ENCODE data around the gene USP46. TPM values are rescaled to one million over a fixed set of nuclear protein-coding genes. Genes with fewer than 3 reads are reported as not detected.

Gene USP46
- total RNA-seq, 6 donors from 2014 or later = 4.2 to 14.0 (median 8.2) TPM

DNA sequence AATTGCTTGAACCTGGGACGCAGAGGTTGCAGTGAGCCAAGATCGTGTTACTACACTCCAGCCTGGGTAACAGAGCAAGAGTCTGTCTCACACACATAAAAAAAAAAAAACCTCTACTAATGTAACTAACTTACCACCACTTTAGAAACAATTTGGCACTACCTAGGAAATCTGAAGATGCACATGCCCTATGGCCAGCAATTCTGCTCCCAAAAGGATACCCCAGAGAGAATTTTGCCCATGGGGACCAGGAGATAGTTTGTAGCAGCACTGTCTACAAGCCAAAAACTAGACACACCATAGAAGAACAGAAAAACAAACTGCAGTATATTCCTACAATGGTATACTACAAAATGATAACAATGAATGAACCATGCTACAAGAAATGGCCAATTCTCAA, 37.5 kb downstream of the USP46 start:
- TF ChIP-seq, protein P1, sequence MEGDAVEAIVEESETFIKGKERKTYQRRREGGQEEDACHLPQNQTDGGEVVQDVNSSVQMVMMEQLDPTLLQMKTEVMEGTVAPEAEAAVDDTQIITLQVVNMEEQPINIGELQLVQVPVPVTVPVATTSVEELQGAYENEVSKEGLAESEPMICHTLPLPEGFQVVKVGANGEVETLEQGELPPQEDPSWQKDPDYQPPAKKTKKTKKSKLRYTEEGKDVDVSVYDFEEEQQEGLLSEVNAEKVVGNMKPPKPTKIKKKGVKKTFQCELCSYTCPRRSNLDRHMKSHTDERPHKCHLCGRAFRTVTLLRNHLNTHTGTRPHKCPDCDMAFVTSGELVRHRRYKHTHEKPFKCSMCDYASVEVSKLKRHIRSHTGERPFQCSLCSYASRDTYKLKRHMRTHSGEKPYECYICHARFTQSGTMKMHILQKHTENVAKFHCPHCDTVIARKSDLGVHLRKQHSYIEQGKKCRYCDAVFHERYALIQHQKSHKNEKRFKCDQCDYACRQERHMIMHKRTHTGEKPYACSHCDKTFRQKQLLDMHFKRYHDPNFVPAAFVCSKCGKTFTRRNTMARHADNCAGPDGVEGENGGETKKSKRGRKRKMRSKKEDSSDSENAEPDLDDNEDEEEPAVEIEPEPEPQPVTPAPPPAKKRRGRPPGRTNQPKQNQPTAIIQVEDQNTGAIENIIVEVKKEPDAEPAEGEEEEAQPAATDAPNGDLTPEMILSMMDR (IDR thresholded peaks at IDR 0.05) = no peak
- TF ChIP-seq POLR2A (IDR thresholded peaks at IDR 0.05) (no peak), POLR2AphosphoS5 (IDR thresholded peaks at IDR 0.05) (no peak), EP300 (IDR thresholded peaks at IDR 0.05) (no peak)
- DNase-seq (no peak), ATAC-seq (ENCODE audit: low FRiP score in 2 of 2) (no peak)
- Histone ChIP-seq H3K36me3 (peaks cover 0 to 16% (median 0%) of the 10 kb centered on the region in 4 donors), H3K27ac (no peak overlapping the region), H3K27me3 (no peaks in the 10 kb centered on the region), H3K4me3 (no peak overlapping the region), H3K9me3 (no peaks in the 10 kb centered on the region), H3K4me1 (no peaks in the 10 kb centered on the region)
- 98 to 100% methylated on average over 2 of the region's 2 CpGs for WGBS, 2 donors

DNA sequence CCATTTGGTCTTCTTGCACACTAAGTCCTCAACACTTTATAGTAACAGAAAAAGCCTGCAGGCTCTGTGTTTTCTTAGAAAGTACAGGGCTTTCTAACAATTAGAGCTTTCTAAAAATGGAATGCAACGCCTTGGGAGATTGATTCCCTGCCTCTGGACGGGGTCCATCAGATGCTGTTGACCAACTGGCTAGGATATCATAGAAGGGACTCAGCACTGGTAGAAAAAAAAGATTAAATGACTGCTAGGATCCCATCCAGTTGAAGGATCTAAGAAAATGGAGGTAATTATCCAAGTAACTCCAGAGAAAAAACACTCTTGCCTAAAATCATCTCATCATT, 39.5 kb downstream of the USP46 start:
- Histone ChIP-seq H3K36me3 (peaks cover 0 to 3% (median 0%) of the 10 kb centered on the region in 4 donors), H3K27me3 (no peaks in the 10 kb centered on the region), H3K27ac (no peak overlapping the region), H3K4me1 (no peaks in the 10 kb centered on the region), H3K9me3 (no peaks in the 10 kb centered on the region), H3K4me3 (no peak overlapping the region)
- TF ChIP-seq, protein P1 (IDR thresholded peaks at IDR 0.05) = no peak
- TF ChIP-seq POLR2AphosphoS5 (IDR thresholded peaks at IDR 0.05) (no peak), EP300 (IDR thresholded peaks at IDR 0.05) (no peak), POLR2A (IDR thresholded peaks at IDR 0.05) (no peak)
- DNase-seq = no peak
- 72 to 78% methylated on average over 2 of the region's 2 CpGs for WGBS, 2 donors
- no peak for ATAC-seq (ENCODE audit: low FRiP score in 2 of 2)

DNA sequence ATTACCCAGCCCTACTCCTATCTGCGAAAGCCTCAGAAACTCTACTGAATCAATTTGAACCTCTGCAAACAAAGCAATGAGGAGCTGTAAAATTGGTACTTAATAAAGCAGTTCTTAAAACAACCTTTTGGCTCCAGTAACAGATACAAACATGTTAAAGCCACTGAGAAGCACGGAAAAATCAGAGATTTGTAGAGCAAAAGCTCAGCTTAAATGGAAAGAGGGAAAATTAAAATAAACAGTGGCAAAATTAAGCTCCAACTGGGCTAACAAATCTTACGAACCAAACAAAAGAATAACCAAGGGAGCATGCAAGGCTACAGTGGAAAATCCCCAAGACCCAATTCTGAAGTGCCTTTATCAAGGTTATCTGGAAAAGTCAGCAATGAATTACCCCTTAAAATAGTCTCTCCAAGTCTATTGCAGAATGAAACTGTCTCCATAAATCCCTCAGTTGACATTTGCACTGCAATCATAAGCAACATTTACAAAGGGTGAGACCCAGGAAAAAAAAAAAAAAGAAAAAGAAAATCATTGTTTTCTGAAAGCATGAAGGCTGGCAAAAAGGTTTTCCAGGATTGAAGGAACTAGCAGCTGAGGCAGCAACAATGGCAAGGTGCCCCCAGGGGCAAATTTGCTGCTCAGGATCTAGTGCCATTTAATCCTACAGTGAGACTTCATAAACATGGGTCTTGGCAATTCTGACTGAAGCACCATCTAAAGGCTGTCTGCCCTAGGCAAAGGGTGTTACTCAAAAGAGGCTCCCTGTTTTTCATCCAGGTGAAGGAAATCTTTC, 40.1 kb downstream of the USP46 start:
- Histone ChIP-seq H3K4me3 (no peak overlapping the region), H3K27me3 (no peaks in the 10 kb centered on the region), H3K4me1 (no peaks in the 10 kb centered on the region), H3K27ac (no peak overlapping the region), H3K9me3 (no peaks in the 10 kb centered on the region), H3K36me3 (no peaks in the 10 kb centered on the region)
- DNase-seq = no peak
- 76 to 84% methylated on average over 3 of the region's 3 CpGs for WGBS, 2 donors
- TF ChIP-seq POLR2AphosphoS5 (IDR thresholded peaks at IDR 0.05) = no peak
- no peak for TF ChIP-seq EP300 (IDR thresholded peaks at IDR 0.05)
- TF ChIP-seq, protein P1 (IDR thresholded peaks at IDR 0.05) = no peak
- TF ChIP-seq POLR2A (IDR thresholded peaks at IDR 0.05) = no peak
- no peak for ATAC-seq (ENCODE audit: low FRiP score in 2 of 2)

DNA sequence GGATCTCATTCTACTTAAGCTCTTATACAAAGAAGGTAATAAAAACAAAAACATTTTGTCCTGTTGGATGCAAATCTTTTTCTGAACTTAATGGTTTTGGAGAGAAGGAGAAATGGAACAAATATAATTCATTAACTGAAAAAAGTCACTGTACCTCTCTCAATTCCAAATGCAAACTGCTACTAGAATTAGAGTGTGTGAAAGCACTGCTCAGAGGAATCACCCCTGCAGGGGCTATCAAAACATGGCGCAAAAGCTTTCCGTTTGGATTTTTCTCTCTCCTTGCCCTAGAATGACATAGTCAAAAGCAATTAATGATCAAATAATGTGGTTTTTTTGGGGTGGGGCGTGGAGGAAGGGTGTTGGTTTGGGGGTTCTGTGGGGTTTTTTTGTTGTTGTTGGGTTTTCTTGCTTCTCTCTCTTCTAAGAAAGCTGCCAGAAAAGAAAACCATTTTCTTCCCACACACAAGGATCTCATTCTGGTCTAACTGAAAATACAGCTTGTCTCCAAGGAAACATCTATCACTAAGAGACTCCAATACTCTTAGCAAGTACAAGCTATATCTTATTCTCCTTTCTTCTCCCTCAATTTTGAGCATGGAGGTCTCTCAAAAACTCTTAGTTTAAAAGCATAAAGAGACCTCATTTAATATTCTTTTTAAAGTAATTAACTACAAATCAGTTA, 41.6 kb downstream of the USP46 start:
- Histone ChIP-seq H3K27me3 (no peaks in the 10 kb centered on the region), H3K9me3 (no peaks in the 10 kb centered on the region), H3K4me1 (no peaks in the 10 kb centered on the region), H3K36me3 (no peaks in the 10 kb centered on the region), H3K4me3 (no peak overlapping the region), H3K27ac (no peak overlapping the region)
- ATAC-seq (ENCODE audit: low FRiP score in 2 of 2) (no peak), DNase-seq (no peak)
- TF ChIP-seq POLR2A (IDR thresholded peaks at IDR 0.05) (no peak), POLR2AphosphoS5 (IDR thresholded peaks at IDR 0.05) (no peak), EP300 (IDR thresholded peaks at IDR 0.05) (no peak)
- TF ChIP-seq, protein P1 (IDR thresholded peaks at IDR 0.05) = no peak
- 81 to 88% methylated on average over 3 of the region's 3 CpGs for WGBS, 2 donors
